Endodermal cell (in vitro differentiated cells): ENCODE measurements around the gene HACD3. TPM values are rescaled to one million over a fixed set of nuclear protein-coding genes. Genes with fewer than 3 reads are reported as not detected.

Experiments
- DNase-seq: peaks from one replicate; pipeline ENCODE4 v3.0.0-alpha.2; 2017
- H3K27ac ChIP-seq: 2 replicates; pipeline ENCODE4 v1.5.1; 2013; ENCODE audit warnings: mild to moderate bottlenecking, low read depth, low read length, moderate library complexity
- H3K27me3 ChIP-seq: 2 replicates; pipeline ENCODE4 v1.6.1; 2013; ENCODE audit warnings: mild to moderate bottlenecking, low read length, moderate library complexity; ENCODE audit not compliant: insufficient read depth, control insufficient read depth, poor library complexity, severe bottlenecking
- H3K36me3 ChIP-seq: 2 replicates; pipeline ENCODE4 v1.7.0; 2013; ENCODE audit warnings: mild to moderate bottlenecking, low read length, moderate library complexity; ENCODE audit not compliant: control insufficient read depth, insufficient read depth
- H3K4me1 ChIP-seq: one replicate; pipeline ENCODE4 v1.7.0; 2013; ENCODE audit warnings: low read length; ENCODE audit not compliant: control insufficient read depth, insufficient read depth
- H3K4me3 ChIP-seq: 2 replicates; pipeline ENCODE4 v1.5.1; 2013; ENCODE audit warnings: mild to moderate bottlenecking, low read length, moderate library complexity
- H3K9ac ChIP-seq: 2 replicates; pipeline ENCODE4 v1.6.1; 2013; ENCODE audit warnings: mild to moderate bottlenecking, low read length, moderate library complexity; ENCODE audit not compliant: poor library complexity, severe bottlenecking; ENCODE audit errors: extremely low read depth
- H3K9me3 ChIP-seq: 2 replicates; pipeline ENCODE4 v1.6.1; 2013; ENCODE audit warnings: mild to moderate bottlenecking, low read length, moderate library complexity; ENCODE audit not compliant: control insufficient read depth
- H3K27ac Mint-ChIP-seq: 2 replicates; pipeline ENCODE4 v1.8.0; 2020; ENCODE audit warnings: mixed read lengths
- H3K27me3 Mint-ChIP-seq: 2 replicates; pipeline ENCODE4 v1.8.0; 2021; ENCODE audit warnings: mild to moderate bottlenecking, mixed read lengths; ENCODE audit not compliant: insufficient read depth
- H3K36me3 Mint-ChIP-seq: 2 replicates; pipeline ENCODE4 v1.8.0; 2020; ENCODE audit warnings: low read depth, mixed read lengths
- H3K4me1 Mint-ChIP-seq: 2 replicates; pipeline ENCODE4 v1.8.0; 2020; ENCODE audit warnings: mixed read lengths
- H3K4me3 Mint-ChIP-seq: 2 replicates; pipeline ENCODE4 v1.8.0; 2020; ENCODE audit warnings: mild to moderate bottlenecking, moderate library complexity, mixed read lengths
- H3K9me3 Mint-ChIP-seq: 2 replicates; pipeline ENCODE4 v1.8.0; 2020; ENCODE audit warnings: mild to moderate bottlenecking, mixed read lengths
- WGBS, 2 experiments: methylation state at CpG; one replicate each; pipeline versions ENCODE4 v1.1.5 to v1.1.7; 2013; ENCODE audit warnings: missing lambda C conversion rate in 2 of 2, mixed read lengths in 1 of 2; ENCODE audit not compliant: insufficient coverage in 1 of 2, insufficient read length in 1 of 2; 5-methylcytosine and 5-hydroxymethylcytosine counted together
- total RNA-seq, 2 donors: library from RNA; stranded (reverse); fragmentation: NEBNext Ultra II Directional in 1 of 2; extraction: Animal tissue kit (Norgen Biotek cat#: 25700) in 1 of 2; gene quantifications; 2 replicates in 1 of 2; 3 replicates in 1 of 2; pipeline ENCODE4 v1.2.1, GENCODE V29; 2021
- TF ChIP-seq, protein P1 (sequence below): fragments of 200-600 bp; sonication (generic); conservative IDR thresholded peaks from 2 replicates; pipeline ENCODE4 v1.5.0; 2021; ENCODE audit warnings: antibody characterized with exemption, mild to moderate bottlenecking

The HACD3 gene
- total RNA-seq, 2 donors from 2014 or later, result 129 to 201 TPM

DNA sequence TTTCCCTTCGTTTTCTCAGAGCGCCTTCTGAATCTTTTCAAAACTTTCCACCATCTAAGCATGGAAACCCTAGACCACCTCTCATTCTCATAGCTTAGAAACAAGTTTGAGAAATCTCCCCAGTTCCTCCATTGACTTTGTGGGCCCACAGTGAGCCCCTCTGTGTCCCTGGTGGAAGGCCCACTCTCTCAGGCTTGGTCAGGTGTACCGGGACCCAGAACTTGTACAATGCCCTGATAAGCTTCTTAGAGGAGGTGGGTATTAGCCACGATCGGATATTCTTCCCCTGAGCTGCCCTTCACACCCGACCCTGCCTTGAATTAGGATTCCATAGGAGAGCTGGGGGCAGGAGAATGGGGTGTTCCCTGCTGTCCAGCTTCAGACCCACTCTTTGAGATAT is 91.4 kb downstream of the HACD3 start, which contains the start of gene SLC24A1:
SLC24A1 (plus strand) TSS at position 301 of the 400 bp plus-strand sequence. CDS start 2,143 bp downstream, outside the sequence.
- Mint-ChIP-seq H3K27me3 (peaks cover 10% of the 10 kb centered on the region), H3K27ac (no peak within 1 kb of the TSS), H3K4me1 (peaks cover 20% of the 10 kb centered on the region), H3K4me3 (no peak within 1 kb of the TSS), H3K36me3 (peaks cover 10% of the 10 kb centered on the region), H3K9me3 (peaks cover 6% of the 10 kb centered on the region)
- WGBS, 2 experiments, result 93 to 98% methylated on average over 5 to 6 of the region's 6 CpGs
- no peak for DNase-seq
- H3K27me3 ChIP-seq, result peaks cover 19% of the 10 kb centered on the region
- no peak within 1 kb of the TSS for H3K4me3 ChIP-seq
- H3K9me3 ChIP-seq, result no peaks in the 10 kb centered on the region
- H3K4me1 ChIP-seq, result peaks cover 11% of the 10 kb centered on the region
- TF ChIP-seq, protein P1, sequence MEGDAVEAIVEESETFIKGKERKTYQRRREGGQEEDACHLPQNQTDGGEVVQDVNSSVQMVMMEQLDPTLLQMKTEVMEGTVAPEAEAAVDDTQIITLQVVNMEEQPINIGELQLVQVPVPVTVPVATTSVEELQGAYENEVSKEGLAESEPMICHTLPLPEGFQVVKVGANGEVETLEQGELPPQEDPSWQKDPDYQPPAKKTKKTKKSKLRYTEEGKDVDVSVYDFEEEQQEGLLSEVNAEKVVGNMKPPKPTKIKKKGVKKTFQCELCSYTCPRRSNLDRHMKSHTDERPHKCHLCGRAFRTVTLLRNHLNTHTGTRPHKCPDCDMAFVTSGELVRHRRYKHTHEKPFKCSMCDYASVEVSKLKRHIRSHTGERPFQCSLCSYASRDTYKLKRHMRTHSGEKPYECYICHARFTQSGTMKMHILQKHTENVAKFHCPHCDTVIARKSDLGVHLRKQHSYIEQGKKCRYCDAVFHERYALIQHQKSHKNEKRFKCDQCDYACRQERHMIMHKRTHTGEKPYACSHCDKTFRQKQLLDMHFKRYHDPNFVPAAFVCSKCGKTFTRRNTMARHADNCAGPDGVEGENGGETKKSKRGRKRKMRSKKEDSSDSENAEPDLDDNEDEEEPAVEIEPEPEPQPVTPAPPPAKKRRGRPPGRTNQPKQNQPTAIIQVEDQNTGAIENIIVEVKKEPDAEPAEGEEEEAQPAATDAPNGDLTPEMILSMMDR, result no peak
- H3K9ac ChIP-seq, result no peak within 1 kb of the TSS
- H3K27ac ChIP-seq, result no peak within 1 kb of the TSS
- no peaks in the 10 kb centered on the region for H3K36me3 ChIP-seq

DNA sequence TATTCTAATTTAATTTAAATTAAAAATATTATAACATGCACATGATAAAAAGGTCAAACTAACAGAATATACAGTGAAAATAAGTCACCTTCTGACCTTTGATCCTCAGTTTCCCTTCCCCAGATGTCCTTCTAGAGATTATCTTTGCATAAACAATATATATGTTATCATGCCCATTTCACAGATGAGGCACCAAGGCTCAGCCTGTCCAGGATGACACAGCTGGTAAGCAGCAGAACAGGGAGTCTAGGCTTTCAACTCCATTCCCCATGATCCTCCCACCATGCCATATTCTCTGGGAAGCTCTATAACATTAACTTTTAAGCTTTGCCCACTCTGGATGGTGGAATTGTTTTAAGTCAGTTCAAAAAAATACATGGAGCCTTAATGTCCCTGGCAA is 92.8 kb downstream of the HACD3 start:
- H3K27ac Mint-ChIP-seq, result no peak overlapping the region
- H3K4me3 Mint-ChIP-seq, result no peak overlapping the region
- H3K27ac ChIP-seq, result no peak overlapping the region

DNA sequence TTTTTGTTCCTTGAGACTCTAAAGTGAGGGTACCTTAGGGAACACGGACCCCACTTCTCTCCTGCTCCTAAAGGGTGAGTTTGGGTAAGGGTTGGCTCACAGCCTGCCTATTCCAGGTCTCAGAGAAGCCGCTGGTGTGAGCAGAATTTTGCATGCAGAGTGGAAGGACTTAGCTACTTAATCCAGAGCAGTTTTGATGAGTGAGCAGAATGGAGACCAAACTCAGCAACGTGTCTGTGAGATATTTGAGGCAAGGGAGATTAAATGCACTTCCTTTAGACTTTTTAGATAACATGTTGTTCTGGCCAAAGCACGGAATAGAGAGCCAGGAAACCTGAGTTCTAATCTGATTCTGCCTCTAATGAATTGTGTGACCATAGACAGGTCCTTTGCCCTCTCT is 96.6 kb downstream of the HACD3 start:
- TF ChIP-seq, protein P1, result no peak
- H3K4me3 Mint-ChIP-seq, result no peak overlapping the region

More for the DNA sequence above, 92.8 kb downstream of the HACD3 start:
- Histone ChIP-seq H3K27me3 (peaks cover 26% of the 10 kb centered on the region), H3K9ac (no peak overlapping the region), H3K9me3 (no peaks in the 10 kb centered on the region), H3K4me1 (peaks cover 11% of the 10 kb centered on the region), H3K4me3 (no peak overlapping the region), H3K36me3 (no peaks in the 10 kb centered on the region)
- Mint-ChIP-seq H3K27me3 (peaks cover 10% of the 10 kb centered on the region), H3K9me3 (no peaks in the 10 kb centered on the region), H3K36me3 (peaks cover 10% of the 10 kb centered on the region), H3K4me1 (peaks cover 14% of the 10 kb centered on the region)
- TF ChIP-seq, protein P1, result no peak
- DNase-seq, result no peak

More for the DNA sequence above, 96.6 kb downstream of the HACD3 start:
- no peak for DNase-seq
- Mint-ChIP-seq H3K27ac (no peak overlapping the region), H3K4me1 (peaks cover 6% of the 10 kb centered on the region), H3K36me3 (peaks cover 10% of the 10 kb centered on the region), H3K9me3 (no peaks in the 10 kb centered on the region), H3K27me3 (peaks cover 14% of the 10 kb centered on the region)
- H3K4me3 ChIP-seq, result no peak overlapping the region
- H3K9ac ChIP-seq, result no peak overlapping the region
- no peaks in the 10 kb centered on the region for H3K36me3 ChIP-seq
- H3K9me3 ChIP-seq, result no peaks in the 10 kb centered on the region
- H3K4me1 ChIP-seq, result no peaks in the 10 kb centered on the region
- H3K27ac ChIP-seq, result no peak overlapping the region
- 83% methylated on average over 4 of the region's 4 CpGs for WGBS, 2 experiments
- H3K27me3 ChIP-seq, result peaks cover 18% of the 10 kb centered on the region

Other genes starting within 250 kb of the HACD3 start
- gene PARP16, start 243.6 kb upstream of the HACD3 start, total RNA-seq, result 10 to 100 TPM in 1 of 2 donors, 1 to 10 TPM in 1; 4.3 to 11.6 TPM
- not detected for gene RNU5A-1, start 234.4 kb upstream of the HACD3 start, total RNA-seq
- 10 to 100 TPM in 1 of 2 donors, not detected in 1; 18.6 TPM for gene RNU5B-1, start 225.8 kb upstream of the HACD3 start, total RNA-seq
- 10 to 100 TPM in 1 of 2 donors, 1 to 10 TPM in 1; 7.9 to 13.5 TPM for gene IGDCC3, start 152.5 kb upstream of the HACD3 start, total RNA-seq
- gene IGDCC4, start 107.5 kb upstream of the HACD3 start, total RNA-seq, result 10 to 100 TPM; 23.0 to 23.5 TPM
- gene DPP8, start 12.8 kb upstream of the HACD3 start, total RNA-seq, result 10 to 100 TPM; 31.8 to 34.9 TPM
- gene INTS14, start 80.7 kb downstream of the HACD3 start, total RNA-seq, result 10 to 100 TPM; 33.4 to 37.7 TPM
- gene SLC24A1, start 91.5 kb downstream of the HACD3 start, total RNA-seq, result 10 to 100 TPM; 12.0 to 14.2 TPM